Measurements from ENCODE around the gene MAST4. TPM values are rescaled to one million over a fixed set of nuclear protein-coding genes. Genes with fewer than 3 reads are reported as not detected.

The MAST4 gene
- total RNA-seq, 2 experiments from 2014 or later = 1.3 to 21.9 TPM

DNA sequence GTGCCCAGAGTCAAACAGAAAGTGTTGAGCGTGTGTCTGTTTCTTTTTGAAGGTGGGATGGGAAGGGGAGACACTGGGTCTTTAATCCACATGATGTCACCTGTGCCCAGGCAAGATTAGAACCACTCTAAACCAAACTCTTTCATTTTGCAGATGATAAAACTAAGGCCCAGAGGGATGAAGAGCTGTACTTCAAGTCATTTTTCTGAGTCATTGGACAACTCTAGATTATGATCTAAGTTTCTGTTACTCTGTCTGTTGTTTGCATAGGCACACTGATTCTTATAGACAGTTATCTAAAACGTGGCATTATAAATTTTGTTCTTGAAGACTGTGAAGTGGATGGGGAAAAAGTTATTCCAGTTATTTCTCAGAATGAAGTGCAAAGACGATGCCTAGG lies 48.8 kb downstream of the MAST4 start:
- no peak for DNase-seq (ENCODE audit: low spot score)
- Histone ChIP-seq H3K36me3 (ENCODE audit: insufficient read depth, low read length) (no peaks in the 10 kb centered on the region), H3K9me2 (ENCODE audit: insufficient read depth, low read length) (no peaks in the 10 kb centered on the region), H4K20me1 (ENCODE audit: insufficient read depth, low read length) (no peaks in the 10 kb centered on the region), H3K79me2 (ENCODE audit: insufficient read depth, low read depth, low read length) (no peaks in the 10 kb centered on the region), H3K4me3 (ENCODE audit: low read depth, low read length, poor library complexity, severe bottlenecking) (no peak overlapping the region), H3K27ac (ENCODE audit: low read depth, low read length, poor library complexity, severe bottlenecking) (no peak overlapping the region), H3K9me3 (ENCODE audit: low read length) (no peaks in the 10 kb centered on the region), H2AFZ (ENCODE audit: low read length) (no peak overlapping the region), H3K4me1 (ENCODE audit: insufficient read depth, low read length, poor library complexity, severe bottlenecking) (no peaks in the 10 kb centered on the region), H3K4me2 (ENCODE audit: low read length) (no peak overlapping the region)
- ChIA-PET CTCF (ENCODE audit: unreplicated experiment) (interaction anchor here (0.6 kb wide), 1 partner anchor 16 kb away, joined by 3 read pairs; no protein-coding TSS in a partner anchor), POLR2A (interaction anchor here (1.1 kb wide), 1 partner anchor 10 kb away, joined by 4 read pairs; no protein-coding TSS in a partner anchor)
- intact Hi-C loops (cut with micrococcal nuclease; ENCODE audit: unreplicated experiment) = no loop called here
- TF ChIP-seq EZH2phosphoT487 (IDR thresholded peaks at IDR 0.05; ENCODE audit: borderline replicate concordance, low read depth, low read length) = no peak
- TF ChIP-seq, protein P1, sequence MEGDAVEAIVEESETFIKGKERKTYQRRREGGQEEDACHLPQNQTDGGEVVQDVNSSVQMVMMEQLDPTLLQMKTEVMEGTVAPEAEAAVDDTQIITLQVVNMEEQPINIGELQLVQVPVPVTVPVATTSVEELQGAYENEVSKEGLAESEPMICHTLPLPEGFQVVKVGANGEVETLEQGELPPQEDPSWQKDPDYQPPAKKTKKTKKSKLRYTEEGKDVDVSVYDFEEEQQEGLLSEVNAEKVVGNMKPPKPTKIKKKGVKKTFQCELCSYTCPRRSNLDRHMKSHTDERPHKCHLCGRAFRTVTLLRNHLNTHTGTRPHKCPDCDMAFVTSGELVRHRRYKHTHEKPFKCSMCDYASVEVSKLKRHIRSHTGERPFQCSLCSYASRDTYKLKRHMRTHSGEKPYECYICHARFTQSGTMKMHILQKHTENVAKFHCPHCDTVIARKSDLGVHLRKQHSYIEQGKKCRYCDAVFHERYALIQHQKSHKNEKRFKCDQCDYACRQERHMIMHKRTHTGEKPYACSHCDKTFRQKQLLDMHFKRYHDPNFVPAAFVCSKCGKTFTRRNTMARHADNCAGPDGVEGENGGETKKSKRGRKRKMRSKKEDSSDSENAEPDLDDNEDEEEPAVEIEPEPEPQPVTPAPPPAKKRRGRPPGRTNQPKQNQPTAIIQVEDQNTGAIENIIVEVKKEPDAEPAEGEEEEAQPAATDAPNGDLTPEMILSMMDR (conservative IDR thresholded peaks at IDR 0.05; ENCODE audit: low read length) = no peak
- BruUV-seq (replicated peaks) = no TSS peak

DNA sequence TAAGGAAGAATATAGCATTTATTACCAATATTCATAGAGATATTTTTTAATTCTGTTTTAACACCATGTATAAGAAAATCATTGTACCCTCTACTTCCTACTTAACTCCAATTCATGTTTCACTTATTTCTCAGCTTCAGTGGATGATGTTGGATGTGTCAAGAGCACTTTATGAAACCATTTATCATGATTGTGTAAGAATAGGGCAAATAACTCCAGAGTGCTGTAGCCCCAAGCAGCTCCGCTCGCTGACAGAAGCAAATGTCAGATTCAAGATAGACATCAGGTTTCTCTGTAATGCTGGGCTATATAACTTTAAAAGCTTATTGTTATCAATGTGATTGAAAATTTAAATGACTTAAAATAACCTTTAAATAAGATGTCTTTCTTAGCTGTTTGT lies 50.4 kb downstream of the MAST4 start:
- no peaks in the 10 kb centered on the region for H3K79me2 ChIP-seq (ENCODE audit: insufficient read depth, low read depth, low read length)
- no peak for DNase-seq (ENCODE audit: low spot score)
- peaks cover 10% of the 10 kb centered on the region; the same call in 1 of the 2 replicates for H3K9me3 ChIP-seq (ENCODE audit: low read length)
- no peak overlapping the region for H3K4me3 ChIP-seq (ENCODE audit: low read depth, low read length, poor library complexity, severe bottlenecking)
- H2AFZ ChIP-seq (ENCODE audit: low read length) = no peak overlapping the region
- H4K20me1 ChIP-seq (ENCODE audit: insufficient read depth, low read length) = no peaks in the 10 kb centered on the region
- H3K9me2 ChIP-seq (ENCODE audit: insufficient read depth, low read length) = no peaks in the 10 kb centered on the region
- H3K27ac ChIP-seq (ENCODE audit: low read depth, low read length, poor library complexity, severe bottlenecking) = no peak overlapping the region
- intact Hi-C loops (cut with micrococcal nuclease; ENCODE audit: unreplicated experiment) = no loop called here
- H3K36me3 ChIP-seq (ENCODE audit: insufficient read depth, low read length) = no peaks in the 10 kb centered on the region
- CTCF ChIA-PET (ENCODE audit: unreplicated experiment) = no interaction called here
- no peaks in the 10 kb centered on the region for H3K4me1 ChIP-seq (ENCODE audit: insufficient read depth, low read length, poor library complexity, severe bottlenecking)
- POLR2A ChIA-PET = interaction anchor here (0.5 to 1.0 kb wide), 3 partner anchors 10 to 216 kb away, joined by 3 to 9 read pairs (median 4); no protein-coding TSS in a partner anchor
- no peak overlapping the region for H3K4me2 ChIP-seq (ENCODE audit: low read length)
- BruUV-seq (replicated peaks) = no TSS peak
- TF ChIP-seq, protein P1 (conservative IDR thresholded peaks at IDR 0.05; ENCODE audit: low read length) = no peak
- TF ChIP-seq EZH2phosphoT487 (IDR thresholded peaks at IDR 0.05; ENCODE audit: borderline replicate concordance, low read depth, low read length) = no peak

DNA sequence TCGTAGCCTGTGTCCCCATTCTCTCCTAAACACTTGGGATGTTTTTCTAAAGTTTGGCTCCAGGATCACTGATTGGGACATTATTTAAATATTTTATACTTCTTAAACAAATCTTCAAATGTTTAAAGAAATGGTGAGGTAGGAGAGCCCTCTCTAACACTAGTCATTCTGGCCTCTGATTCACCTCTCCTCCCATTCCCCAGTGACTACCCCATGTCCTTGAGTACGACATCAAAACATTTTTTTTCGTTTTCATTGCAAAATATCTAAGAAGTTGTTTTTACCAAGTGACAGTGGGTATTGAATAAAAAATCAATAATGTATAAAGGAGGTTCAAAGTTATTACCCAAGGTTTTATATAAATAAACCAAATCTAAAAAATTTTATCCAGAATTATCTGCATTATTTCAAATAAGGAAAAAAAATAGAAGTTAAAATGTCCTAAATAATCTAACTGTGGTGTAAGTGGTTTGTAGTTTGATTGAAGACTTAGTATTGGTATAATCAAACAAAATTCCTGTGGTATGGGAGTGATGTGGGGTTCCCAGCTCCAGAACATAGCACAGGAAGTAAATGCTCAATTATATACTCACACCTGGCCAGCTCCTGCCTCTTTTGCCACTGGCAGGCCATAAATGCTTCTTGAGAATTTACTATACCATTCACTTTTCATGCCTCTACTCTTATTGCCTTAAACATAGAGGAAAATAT lies 51.1 kb downstream of the MAST4 start:
- Histone ChIP-seq H2AFZ (ENCODE audit: low read length) (no peak overlapping the region), H3K79me2 (ENCODE audit: insufficient read depth, low read depth, low read length) (no peaks in the 10 kb centered on the region), H3K36me3 (ENCODE audit: insufficient read depth, low read length) (no peaks in the 10 kb centered on the region), H3K9me2 (ENCODE audit: insufficient read depth, low read length) (no peaks in the 10 kb centered on the region), H3K4me1 (ENCODE audit: insufficient read depth, low read length, poor library complexity, severe bottlenecking) (no peaks in the 10 kb centered on the region), H3K9me3 (ENCODE audit: low read length) (peaks cover 12% of the 10 kb centered on the region; the same call in 1 of the 2 replicates), H3K4me3 (ENCODE audit: low read depth, low read length, poor library complexity, severe bottlenecking) (no peak overlapping the region), H3K4me2 (ENCODE audit: low read length) (no peak overlapping the region), H3K27ac (ENCODE audit: low read depth, low read length, poor library complexity, severe bottlenecking) (no peak overlapping the region), H4K20me1 (ENCODE audit: insufficient read depth, low read length) (no peaks in the 10 kb centered on the region)
- no TSS peak for BruUV-seq (replicated peaks)
- POLR2A ChIA-PET = no interaction called here
- CTCF ChIA-PET (ENCODE audit: unreplicated experiment) = no interaction called here
- intact Hi-C loops (cut with micrococcal nuclease; ENCODE audit: unreplicated experiment) = no loop called here
- no peak for TF ChIP-seq EZH2phosphoT487 (IDR thresholded peaks at IDR 0.05; ENCODE audit: borderline replicate concordance, low read depth, low read length)
- TF ChIP-seq, protein P1 (conservative IDR thresholded peaks at IDR 0.05; ENCODE audit: low read length) = no peak
- no peak for DNase-seq (ENCODE audit: low spot score)
